ENCODE results near the gene ARAP1. TPM values are rescaled to one million over a fixed set of nuclear protein-coding genes. Genes with fewer than 3 reads are reported as not detected.

The ARAP1 gene
- total RNA-seq, 2 experiments from 2014 or later = 65.7 to 69.8 TPM

GRCh38 chr11:72684236-72684912 is 67.8 kb downstream of the ARAP1 start:
- Histone ChIP-seq H3K4me1 (ENCODE audit: insufficient read depth, low read length) (peaks cover 4% of the 10 kb centered on the region), H3K27me3 (ENCODE audit: control insufficient read depth in 1 of 2, insufficient read depth in 2 of 2, low read length in 2 of 2) (no peaks in the 10 kb centered on the region), H3K36me3 (ENCODE audit: insufficient read depth, low read length) (peaks cover 57% of the 10 kb centered on the region), H3K27ac (ENCODE audit: low read depth in 1 of 2, low read length in 2 of 2) (no peak overlapping the region), H3K9me3 (ENCODE audit: control insufficient read depth in 1 of 2, insufficient read depth in 1 of 2, low read length in 2 of 2) (no peaks in the 10 kb centered on the region), H3K4me3 (ENCODE audit: low read length) (no peak overlapping the region)
- intact Hi-C loops (cut with DNase I, micrococcal nuclease) = loop anchor here (1.0 to 5.0 kb wide), 2 partner anchors 163 to 494 kb away; no protein-coding TSS in a partner anchor
- Mint-ChIP-seq H3K9me3 (no peaks in the 10 kb centered on the region), H3K27ac (no peak overlapping the region), H3K4me1 (ENCODE audit: low read depth) (peaks cover 12% of the 10 kb centered on the region), H3K36me3 (ENCODE audit: low read depth) (peaks cover 39% of the 10 kb centered on the region), H3K27me3 (no peaks in the 10 kb centered on the region), H3K4me3 (no peak overlapping the region)
- ATAC-seq (ENCODE audit: poor library complexity) = peak; percentile 56
- CTCF ChIA-PET = interaction anchor here (0.6 to 1.4 kb wide), 9 partner anchors 13 to 213 kb away, joined by 3 to 7 read pairs (median 5); partner anchors contain the start of gene STARD10
- POLR2A ChIA-PET = interaction anchor here (1.0 kb wide), 2 partner anchors 9 to 213 kb away, joined by 3 read pairs; no protein-coding TSS in a partner anchor
- peak in 13 of 14 experiments; percentile 8 to 64 (median 35) for DNase-seq
- TF ChIP-seq CTCF (IDR thresholded peaks at IDR 0.05) = peak; percentile 10

GRCh38 chr11:72683782-72684200 is 68.4 kb downstream of the ARAP1 start:
- Mint-ChIP-seq H3K4me3 (no peak overlapping the region), H3K36me3 (ENCODE audit: low read depth) (peaks cover 33% of the 10 kb centered on the region), H3K27me3 (no peaks in the 10 kb centered on the region), H3K9me3 (no peaks in the 10 kb centered on the region), H3K27ac (no peak overlapping the region), H3K4me1 (ENCODE audit: low read depth) (peaks cover 12% of the 10 kb centered on the region)
- Histone ChIP-seq H3K9me3 (ENCODE audit: control insufficient read depth in 1 of 2, insufficient read depth in 1 of 2, low read length in 2 of 2) (no peaks in the 10 kb centered on the region), H3K4me1 (ENCODE audit: insufficient read depth, low read length) (peaks cover 4% of the 10 kb centered on the region), H3K36me3 (ENCODE audit: insufficient read depth, low read length) (peaks cover 51% of the 10 kb centered on the region), H3K27me3 (ENCODE audit: control insufficient read depth in 1 of 2, insufficient read depth in 2 of 2, low read length in 2 of 2) (no peaks in the 10 kb centered on the region), H3K4me3 (ENCODE audit: low read length) (no peak overlapping the region), H3K27ac (ENCODE audit: low read depth in 1 of 2, low read length in 2 of 2) (no peak overlapping the region)
- CTCF ChIA-PET = interaction anchor here (0.6 to 1.4 kb wide), 8 partner anchors 12 to 212 kb away, joined by 3 to 7 read pairs (median 5); partner anchors contain the start of gene STARD10
- ATAC-seq (ENCODE audit: poor library complexity) = peak; percentile 86
- POLR2A ChIA-PET = interaction anchor here (1.0 kb wide), 2 partner anchors 8 to 213 kb away, joined by 3 read pairs; no protein-coding TSS in a partner anchor
- DNase-seq = peak; percentile 49 to 76 (median 60)
- TF ChIP-seq CTCF (IDR thresholded peaks at IDR 0.05) = peak; percentile 88
- intact Hi-C loops (cut with DNase I, micrococcal nuclease) = loop anchor here (1.0 to 5.0 kb wide), 6 partner anchors 99 to 495 kb away; no protein-coding TSS in a partner anchor

GRCh38 chr11:72682858-72683243 is 69.4 kb downstream of the ARAP1 start:
- Histone ChIP-seq H3K27me3 (ENCODE audit: control insufficient read depth in 1 of 2, insufficient read depth in 2 of 2, low read length in 2 of 2) (no peaks in the 10 kb centered on the region), H3K36me3 (ENCODE audit: insufficient read depth, low read length) (peaks cover 42% of the 10 kb centered on the region), H3K4me1 (ENCODE audit: insufficient read depth, low read length) (peaks cover 4% of the 10 kb centered on the region), H3K9me3 (ENCODE audit: control insufficient read depth in 1 of 2, insufficient read depth in 1 of 2, low read length in 2 of 2) (no peaks in the 10 kb centered on the region), H3K4me3 (ENCODE audit: low read length) (no peak overlapping the region), H3K27ac (ENCODE audit: low read depth in 1 of 2, low read length in 2 of 2) (no peak overlapping the region)
- ATAC-seq (ENCODE audit: poor library complexity) = no peak
- intact Hi-C loops (cut with DNase I, micrococcal nuclease) = loop anchor here (1.0 to 5.0 kb wide), 5 partner anchors 98 to 212 kb away; no protein-coding TSS in a partner anchor
- H3K4me1 Mint-ChIP-seq (ENCODE audit: low read depth) = peaks cover 12% of the 10 kb centered on the region
- ChIA-PET CTCF (interaction anchor here (1.2 kb wide), 2 partner anchors 97 to 212 kb away, joined by 5 to 6 read pairs; no protein-coding TSS in a partner anchor), POLR2A (no interaction called here)
- no peaks in the 10 kb centered on the region for H3K9me3 Mint-ChIP-seq
- H3K27me3 Mint-ChIP-seq = no peaks in the 10 kb centered on the region
- no peak for TF ChIP-seq CTCF (IDR thresholded peaks at IDR 0.05)
- no peak overlapping the region for H3K27ac Mint-ChIP-seq
- no peak for DNase-seq
- H3K4me3 Mint-ChIP-seq = no peak overlapping the region
- peaks cover 24% of the 10 kb centered on the region for H3K36me3 Mint-ChIP-seq (ENCODE audit: low read depth)

Data from CD4-positive, alpha-beta T cell (primary cell).